GM12891 (cell line): ENCODE results near the gene AMIGO3.

ENCODE experiments used
- POLR2A ChIP-seq: IDR thresholded peaks from 2 replicates; pipeline ENCODE4 v1.6.1; 2011; ENCODE audit warnings: low read depth, low read length, control low read depth
- SPI1 ChIP-seq: IDR thresholded peaks from 2 replicates; pipeline ENCODE4 v1.6.1; 2011; ENCODE audit warnings: low read depth, low read length, control low read depth
- TAF1 ChIP-seq: IDR thresholded peaks from 2 replicates; pipeline ENCODE4 v1.6.1; 2011; ENCODE audit warnings: low read depth, low read length, control low read depth

DNA sequence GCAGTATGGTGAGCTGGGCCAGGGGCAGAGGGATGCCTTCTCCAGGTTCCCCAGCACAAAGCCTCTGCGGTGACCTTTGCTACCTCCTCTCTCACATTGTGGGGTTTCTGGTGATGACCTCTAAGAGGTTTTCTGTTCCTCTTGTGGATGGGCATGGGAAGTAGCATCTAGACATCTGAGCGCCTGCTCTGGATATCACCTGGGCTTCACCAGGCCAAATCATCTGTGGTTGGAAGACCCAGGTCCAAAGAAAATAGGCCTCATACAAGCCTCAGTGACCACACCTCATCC is 38.3 kb downstream of the AMIGO3 start:
- no peak for TF ChIP-seq POLR2A
- no peak for TF ChIP-seq TAF1
- no peak for TF ChIP-seq SPI1
